NCI-H526 (cell line): ENCODE measurements around the gene GYPC.
"Not testable (repeated sequence)": the region's sequence is repeated elsewhere in the genome, so short reads cannot be mapped to it uniquely, and the experiment has no call there.

Source experiments
- DNase-seq, 2 experiments: peaks; one replicate each; lab custom pipeline; 2025; lab: John Stamatoyannopoulos, UW

GYPC gene

DNA sequence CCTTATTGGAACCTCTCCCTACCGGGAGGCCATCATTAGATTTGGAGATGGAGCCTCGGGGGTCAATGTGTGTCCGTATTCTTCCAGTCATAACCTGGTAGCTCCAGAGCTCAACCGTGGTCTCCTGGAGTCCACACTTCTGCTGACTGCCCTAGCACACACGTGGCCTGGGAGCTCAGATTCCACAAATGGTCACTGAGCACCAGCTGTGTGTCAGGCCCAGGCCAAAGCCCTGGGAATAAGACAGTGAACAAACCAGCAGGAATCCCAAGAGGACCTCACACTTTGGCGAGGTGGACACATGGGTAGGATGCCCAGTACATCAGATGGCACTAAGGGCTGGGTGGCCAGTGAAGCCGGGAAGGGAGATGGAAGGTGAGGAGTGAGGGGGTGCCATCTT, 15.5 kb downstream of the GYPC start:
- DNase-seq, result no peak

DNA sequence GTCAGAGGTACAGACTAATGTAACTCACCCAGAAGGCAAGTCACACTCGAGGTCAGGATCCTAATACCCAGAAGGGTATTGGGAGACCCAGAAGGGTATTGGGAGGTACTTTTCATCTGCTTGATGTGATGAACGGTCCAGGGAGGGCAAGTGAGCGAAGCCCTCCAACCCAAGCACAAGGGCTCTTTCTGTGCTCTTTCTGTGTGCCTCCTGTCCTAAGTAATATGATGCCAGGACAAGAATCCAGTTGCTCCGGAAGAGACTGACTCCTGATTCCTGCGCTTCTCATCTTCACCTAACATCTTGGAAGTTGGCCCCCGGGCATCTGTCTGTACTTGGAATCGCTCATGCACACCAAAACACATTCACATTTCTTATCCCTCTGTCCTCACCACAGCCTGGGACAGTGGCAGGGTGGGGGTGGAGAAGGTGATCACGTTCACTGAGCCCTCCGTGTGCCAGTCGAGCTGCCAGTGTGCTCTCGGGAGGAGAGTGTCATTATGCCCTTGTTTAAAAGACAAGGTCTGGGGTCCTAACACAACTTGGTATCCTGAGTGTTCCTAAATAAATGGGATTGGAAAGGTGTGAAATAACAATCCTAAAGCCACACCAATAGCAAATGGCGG, 17.1 kb downstream of the GYPC start:
- no peak for DNase-seq

DNA sequence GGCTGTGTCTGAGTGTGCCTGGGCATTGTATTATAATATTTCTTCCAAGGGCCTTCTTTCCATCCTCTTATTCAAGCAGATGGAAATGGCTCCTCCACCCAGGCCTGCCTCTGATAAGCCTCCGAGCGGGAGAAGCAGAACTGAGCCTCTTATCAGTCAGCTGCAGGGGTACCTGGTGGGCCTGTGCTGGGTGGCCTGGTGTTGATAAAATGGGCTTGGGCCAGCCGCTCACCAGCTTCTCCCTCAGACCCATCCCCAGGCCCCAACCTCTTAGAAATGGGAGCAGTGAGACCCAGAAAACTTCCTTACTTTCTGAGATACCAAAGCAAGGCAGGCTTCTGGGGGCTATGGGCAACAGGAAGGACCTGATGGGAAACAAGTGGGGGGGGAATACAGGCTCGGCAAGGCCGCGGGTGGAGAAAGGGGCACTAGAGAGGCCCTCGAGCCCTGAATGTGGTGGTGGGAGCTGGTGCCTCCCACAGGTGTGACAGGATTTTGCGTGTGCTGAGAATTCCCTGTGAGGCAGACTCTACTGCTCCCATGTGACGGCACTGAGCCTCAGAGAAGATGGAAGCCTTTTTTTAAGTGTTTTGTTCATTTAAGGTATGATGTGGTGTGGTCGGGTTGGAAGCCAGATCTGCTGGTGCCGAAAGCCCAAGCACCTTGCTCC, 18.3 kb downstream of the GYPC start:
- no peak for DNase-seq

DNA sequence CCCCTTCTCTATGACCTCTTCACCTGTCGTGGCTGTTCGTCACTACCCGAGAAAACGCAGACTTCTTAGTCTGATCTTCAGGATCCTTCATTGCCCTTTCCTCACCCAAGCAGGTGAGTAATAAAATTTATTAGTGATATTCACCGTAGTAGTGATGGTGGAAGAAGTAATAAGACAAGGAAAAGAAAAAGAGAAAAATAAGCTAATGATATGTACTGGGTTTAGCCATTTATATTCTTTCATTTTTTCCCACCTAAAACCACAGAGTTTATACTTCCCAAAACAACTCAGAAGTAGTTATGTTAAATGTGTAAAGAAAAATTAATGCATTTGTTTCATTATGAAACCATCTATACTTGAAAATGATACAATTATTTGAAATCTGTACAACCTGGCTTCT, 19.7 kb downstream of the GYPC start:
- no peak for DNase-seq

DNA sequence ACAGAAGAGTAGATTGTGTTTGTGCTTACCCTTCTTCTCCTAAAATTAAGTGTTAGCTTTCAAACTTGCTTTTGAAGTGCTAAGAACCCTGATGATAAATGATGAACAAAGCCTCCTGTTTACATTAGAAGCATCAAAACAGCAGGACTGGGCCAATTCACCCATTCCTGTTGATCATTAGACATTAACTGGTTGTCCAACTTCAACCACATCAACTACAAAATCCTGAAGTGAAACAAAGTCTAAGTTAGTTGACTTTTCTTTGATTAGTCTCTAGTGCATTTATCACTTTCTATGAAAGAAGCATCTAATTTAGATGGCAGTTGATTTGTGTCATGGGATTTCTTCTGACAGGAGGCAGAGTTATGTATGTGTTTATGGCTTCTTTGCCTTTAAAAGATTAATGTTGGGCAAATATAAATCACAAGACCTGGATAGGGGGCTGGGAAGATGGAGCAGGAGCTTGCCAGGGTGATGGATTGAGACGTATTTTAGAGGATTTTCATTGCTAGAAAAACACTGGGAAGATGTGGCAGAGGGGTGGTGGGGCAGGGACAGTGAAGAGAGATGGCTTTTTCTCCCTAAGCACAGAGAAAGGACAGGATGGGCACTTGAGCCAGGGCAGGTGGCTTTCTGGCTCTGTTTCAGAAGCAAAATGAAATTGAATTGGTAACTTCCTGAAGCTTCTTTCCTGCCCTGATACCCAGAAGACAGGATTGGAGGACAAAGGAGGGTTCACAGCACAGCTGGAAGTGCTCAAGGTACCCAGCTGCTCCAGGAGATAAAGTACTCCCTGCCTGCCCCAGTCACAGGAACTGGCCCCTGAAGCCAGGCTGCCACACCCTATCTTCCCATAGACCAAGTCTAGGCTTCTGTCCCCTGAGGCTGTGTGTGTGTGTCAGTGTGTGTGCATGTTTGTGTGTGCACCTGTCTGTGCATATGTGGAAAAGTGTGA, 20.5 kb downstream of the GYPC start:
- DNase-seq, result no peak

DNA sequence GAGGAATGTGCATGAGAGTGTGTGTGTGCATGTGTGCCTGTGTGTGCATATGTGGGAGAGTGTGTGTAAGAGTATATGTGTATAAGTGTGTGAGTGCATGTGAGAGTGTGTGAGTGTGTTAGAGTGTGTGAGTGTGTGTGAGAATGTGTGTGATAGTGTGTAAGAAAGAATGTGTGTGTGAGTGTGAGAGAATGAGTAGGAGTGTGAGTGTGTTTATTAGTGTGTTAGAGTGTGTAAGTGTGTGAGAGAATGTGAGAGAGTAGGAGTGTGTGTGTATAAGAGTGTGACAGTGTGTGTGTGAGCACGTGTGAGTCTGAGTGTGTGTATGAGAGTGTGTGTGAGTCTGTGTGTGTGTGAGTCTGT, 21.2 kb downstream of the GYPC start:
- no peak for DNase-seq

DNA sequence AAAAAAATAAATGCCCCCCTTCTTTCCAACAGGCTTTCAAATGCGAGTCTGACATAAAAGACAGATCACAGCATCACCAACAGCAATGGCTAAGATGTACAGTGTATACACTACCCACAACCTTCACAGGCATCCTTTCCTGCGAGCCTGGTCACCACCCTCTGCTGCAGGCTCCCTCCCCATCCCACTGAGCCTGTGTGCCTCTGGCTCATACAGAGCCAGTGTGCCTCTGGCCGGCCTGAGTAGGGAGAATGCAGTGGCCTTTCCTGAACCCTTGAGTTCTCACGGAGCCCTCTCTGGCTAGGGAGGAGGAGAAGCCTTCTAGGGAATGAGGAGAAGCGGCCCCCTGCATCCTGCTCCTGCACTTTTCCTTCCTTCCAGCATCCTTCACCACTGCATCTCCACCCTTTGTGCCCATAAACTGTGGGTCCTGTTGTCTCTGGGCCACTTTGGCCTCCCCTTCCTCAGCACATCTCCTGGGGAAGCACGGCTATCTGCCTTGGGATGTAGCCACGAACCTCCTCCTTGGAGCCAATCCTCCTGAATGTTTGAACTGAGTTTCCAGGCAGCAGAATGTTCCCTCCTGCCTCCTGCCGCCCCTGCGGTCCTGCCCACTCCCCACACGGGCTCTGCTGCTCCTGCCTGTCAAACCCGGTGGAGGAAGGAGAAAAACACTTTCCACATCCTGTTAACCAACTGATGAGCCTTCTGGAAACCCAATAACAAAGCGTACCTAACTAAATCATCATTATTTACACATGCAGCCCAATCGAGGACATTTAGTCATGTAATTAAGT, 22.5 kb downstream of the GYPC start:
- no peak for DNase-seq

DNA sequence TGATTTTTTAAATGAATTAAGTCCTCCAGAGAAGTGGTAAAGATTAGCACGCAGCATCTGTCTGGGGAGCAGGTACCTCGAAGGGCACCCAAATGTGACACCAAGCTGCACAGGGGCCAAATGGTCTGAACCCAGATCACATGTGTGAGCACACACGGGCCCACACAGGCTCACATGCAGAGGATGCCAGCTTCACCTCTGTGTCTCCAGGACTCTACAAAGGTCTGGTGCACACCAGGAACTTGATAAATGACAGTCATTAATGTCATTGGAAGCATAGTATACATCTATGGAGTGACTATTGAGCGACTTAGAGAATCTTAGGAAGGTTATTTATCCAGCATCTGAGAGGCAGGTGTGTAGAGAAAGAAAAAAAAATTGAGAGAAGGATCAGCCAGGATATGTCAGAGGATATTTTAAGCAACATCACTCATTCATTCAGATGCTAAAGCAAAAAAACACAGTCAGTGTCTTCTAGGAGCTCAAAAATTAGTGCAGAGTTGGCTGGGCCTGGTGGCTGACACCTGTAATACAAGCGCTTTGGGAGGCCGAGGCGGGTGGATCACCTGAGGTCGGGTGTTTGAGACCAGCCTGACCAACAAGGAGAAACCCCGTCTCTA, 23.2 kb downstream of the GYPC start:
- DNase-seq, result no peak

DNA sequence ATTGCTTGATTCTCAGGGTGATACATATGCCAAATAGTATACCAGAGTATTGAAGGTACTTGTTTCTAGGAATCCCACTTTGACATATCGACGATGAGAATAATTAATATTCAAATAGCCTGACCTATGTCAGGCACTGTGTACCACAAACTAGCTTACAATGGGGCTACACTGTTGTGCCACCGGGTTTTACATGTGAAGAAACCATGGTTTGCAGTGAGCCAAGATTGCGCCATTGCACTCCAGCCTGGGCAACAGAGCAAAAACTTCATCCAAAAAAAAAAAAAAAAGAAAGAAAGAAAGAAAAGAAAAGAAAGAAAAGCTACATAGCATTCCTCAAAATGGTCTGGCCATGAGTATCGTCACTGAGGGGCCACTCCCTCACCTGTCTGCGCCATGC, 25.5 kb downstream of the GYPC start:
- DNase-seq, result no peak

DNA sequence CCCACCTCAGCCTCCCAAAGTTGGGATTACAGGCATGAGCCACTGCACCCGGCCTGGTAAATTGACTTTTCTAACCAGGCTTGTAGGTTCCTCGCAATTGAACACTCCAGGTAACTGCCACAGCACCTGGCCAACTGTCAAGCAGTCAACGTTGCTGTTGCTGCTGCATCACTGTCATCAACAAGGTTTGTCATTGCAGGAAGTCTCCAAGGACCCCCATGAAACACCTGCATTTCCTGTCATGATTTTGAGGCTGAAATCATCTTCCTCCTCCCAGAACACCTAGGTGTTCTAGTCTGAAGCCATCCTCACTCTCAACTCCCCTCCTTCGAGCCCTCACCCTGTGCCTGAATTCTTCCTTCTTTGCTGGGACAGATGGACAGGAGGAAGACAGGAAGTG, 29.7 kb downstream of the GYPC start:
- DNase-seq, result no peak

DNA sequence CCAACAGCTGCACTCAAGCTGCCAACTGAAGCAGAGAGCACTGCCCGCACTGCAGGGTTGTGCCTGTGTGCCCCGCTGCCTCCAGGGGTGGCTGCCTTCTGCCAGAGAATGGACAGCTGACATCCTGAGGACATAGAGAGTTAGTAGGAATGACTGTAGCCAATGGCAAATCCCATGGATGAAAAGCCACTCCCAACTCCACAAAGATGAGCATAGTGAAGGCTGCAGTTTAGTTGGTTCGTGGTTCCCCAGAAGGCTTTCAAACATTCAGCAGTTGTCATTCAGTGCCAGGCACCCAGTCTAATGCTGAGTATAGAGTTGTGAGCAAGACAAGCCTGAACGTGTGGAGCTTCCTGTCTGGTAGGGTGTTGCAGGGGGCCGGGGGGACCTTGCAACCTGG, 30.3 kb downstream of the GYPC start:
- DNase-seq, result no peak

DNA sequence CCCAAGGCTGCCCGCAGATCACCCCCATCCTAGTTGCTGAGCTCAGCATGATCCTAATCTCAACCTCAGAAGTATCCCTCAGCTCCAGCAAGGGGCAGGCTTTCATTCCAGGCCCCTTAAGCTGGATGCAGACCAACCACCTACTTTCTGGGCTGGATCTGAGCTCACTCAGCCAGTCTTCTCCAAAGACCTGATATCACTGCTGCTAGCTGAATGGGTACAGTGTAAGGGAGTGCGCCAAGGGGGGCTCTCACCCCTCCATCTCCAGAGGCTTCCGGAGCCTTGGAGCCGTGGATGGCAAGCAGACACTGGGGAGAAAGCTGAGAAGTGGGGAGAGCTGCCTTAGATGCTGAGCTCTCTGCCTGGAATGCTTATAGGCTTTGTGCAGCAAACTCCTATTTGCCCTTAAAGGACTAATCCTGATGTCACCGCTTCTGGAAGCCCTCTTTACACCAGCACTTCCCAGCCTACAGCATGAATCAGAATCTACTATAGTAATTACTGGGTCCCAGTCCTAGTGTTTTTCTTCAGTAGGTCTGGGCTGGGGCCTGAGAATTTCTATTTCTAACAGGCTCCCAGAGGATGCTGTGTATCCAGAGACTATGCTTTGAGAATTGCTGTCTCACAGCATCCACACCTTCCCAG, 31.0 kb downstream of the GYPC start:
- no peak for DNase-seq

DNA sequence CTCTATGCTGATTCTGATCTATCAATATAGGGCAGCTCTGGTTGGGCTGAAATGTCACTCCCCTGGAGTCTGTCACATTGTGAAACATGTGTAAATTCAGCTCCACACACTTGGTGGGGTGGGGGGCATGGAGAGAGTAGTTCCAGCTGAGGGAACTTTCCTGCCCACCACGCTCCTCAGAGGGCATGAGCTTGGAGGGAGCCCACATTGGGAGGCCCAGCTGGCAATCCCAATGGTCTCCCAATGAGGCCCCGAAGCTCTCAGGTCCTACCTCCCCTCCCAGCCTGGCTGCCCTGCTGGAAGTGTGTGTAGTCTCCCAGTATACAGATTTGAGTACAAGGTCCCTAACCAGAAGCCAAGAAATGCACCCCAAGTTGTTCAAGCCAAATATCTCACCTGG, 31.5 kb downstream of the GYPC start:
- DNase-seq, result no peak

DNA sequence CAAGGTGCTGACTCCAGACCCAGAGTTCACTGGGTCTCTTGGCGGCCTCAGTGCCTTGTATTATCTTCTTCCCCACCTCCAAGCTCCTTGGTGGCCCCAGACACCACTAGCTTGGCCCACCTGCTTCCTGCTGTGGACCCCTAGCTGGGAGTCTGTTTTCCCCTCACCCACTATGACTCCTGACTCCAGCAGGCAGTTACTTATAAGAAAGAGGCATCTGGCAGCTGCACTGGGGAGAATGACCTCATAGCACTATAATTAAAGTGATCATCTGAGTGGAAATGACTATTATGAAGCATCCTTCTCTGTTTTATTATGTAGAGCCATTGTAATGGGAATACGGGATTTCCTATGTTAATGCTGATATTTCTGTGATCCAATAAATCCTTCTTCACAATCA, 32.6 kb downstream of the GYPC start:
- DNase-seq, result not testable (repeated sequence)

DNA sequence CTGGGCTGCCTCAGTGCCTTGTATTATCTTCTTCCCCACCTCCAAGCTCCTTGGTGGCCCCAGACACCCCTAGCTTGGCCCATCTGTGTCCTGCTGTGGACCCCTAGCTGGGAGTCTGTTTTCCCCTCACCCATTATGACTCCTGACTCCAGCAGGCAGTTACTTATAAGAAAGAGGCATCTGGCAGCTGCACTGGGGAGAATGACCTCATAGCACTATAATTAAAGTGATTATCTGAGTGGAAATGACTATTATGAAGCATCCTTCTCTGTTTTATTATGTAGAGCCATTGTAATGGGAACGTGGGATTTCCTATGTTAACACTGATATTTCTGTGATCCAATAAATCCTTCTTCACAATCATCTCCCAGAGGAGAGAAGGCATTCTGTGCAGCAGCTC, 36.3 kb downstream of the GYPC start:
- not testable (repeated sequence) for DNase-seq

DNA sequence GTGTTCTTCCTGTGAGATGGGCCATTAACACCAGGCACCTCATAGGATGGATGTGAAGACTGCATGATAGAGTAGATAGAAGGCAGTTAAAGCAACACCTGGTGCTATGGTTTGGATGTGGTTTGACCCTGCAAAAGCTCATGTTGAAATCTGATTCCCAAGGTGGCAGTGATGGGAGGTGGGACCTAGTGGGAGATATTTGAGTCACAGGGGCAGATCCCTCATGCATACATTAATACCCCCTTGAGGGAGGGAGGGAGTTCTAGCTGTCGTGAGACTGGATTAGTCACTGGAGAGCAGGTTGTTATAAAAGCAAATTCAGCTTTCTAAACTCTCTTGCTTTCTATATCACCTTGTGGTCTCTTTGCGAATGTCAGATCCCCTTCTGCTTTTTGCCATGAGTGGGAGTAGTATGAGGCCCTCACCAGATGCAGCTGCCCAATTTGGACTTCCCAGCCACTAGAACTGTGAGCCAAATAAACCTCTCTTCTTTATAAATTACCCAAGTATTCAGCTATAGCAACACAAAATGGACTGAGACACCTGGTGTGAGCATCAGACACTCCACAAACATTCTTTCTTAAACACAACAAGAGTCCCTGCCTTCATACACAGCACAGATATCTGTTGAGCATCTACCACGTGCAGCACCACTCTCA, 37.1 kb downstream of the GYPC start:
- DNase-seq, result not testable (repeated sequence)

DNA sequence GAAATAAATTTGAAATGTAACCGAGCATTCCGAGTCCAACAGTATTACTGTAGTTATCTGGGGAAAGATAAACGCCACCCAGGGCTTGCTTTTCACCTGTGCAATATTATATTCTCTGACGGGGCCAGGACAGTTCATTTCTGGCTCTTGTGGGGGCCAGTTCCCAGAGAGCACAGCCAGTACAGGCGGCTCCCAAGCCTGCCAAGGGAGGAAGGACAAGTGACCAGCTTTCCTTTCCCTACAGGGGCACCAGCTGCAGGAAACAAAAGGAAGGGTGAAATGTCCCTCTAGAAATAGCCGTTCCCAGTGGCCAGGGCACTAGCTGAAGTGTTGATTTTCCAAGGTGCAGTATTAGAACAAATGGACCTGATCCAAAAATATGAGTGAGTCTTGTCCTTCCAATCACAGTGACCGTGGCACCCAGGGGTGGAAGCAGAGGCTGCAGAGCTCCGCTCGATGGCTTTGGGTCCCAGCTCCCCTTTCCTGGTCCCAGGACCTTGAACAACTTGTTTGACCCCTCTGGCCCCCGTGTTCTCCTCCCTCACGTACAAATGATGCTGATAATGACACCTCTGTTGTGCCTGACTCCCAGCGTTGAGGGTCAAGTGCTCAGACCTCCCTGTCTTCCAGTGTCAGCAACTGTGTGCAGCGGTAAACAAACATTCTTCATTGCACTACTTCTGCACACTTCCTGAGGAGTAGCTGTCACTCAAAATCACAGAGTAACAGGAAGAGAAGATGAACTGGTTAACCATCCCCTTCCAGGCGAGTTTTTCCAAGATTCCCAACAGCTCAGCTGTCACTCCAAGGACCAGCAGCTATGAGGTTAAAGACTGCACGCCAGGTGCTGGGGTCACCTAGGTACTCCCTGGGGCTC, 40.9 kb downstream of the GYPC start:
- no peak for DNase-seq

DNA sequence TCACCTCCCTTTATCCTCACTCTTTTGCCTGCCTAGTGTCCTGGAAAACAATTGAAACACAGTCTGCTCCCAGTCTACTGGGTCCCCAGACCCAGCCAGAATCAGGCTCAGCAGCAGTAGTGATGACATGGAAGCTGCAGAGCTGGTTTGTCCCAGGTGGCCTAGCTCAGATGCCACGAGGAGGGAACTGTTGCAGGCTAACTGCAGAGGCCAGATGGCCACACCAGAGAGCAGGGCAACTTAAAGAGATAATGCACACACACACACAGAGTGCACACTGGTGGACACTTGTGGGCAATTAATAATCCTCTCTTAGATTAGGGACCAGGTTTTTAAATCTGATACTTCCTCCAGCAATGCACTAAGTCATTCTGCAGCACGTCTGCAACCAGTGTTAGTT, 42.4 kb downstream of the GYPC start:
- no peak for DNase-seq

DNA sequence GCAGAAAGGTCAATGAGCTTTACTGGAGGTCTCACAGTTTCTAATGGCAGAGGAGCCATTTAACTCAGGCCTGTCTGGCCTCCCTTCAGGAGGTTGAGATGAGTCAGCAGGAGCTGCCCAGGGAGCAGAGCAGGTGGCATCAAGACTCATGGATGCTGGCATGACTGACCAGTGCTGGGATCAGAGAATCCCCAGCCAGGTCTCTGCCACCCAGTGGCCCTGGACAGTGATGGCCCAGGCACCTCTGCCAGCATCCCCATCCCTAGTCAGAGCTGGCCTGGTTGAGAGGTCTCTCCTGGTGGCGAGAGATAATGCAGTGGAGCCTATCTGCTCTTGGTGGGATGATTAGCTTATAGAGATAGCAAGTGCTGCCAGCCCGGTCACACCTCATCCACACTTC, 43.1 kb downstream of the GYPC start:
- no peak for DNase-seq
